B cell (primary cell): Measurements from ENCODE around the gene PPP1R10. TPM values are rescaled to one million over a fixed set of nuclear protein-coding genes. Genes with fewer than 3 reads are reported as not detected.

Source experiments
- ATAC-seq: fragments of 200-7000 bp; cut with Tn5 transposase; one replicate; pipeline ENCODE4 v1.10.0; 2021; ENCODE audit warnings: low read depth, mild to moderate bottlenecking, moderate number of reproducible peaks, moderate library complexity
- CTCF ChIA-PET: fragments of 350-600 bp; sonication (Branson Sonifier 250); formaldehyde crosslinking; loops from one replicate; lab custom pipeline; 2021; ENCODE audit warnings: antibody characterized with exemption, inconsistent platforms; lab: Charles Lee
- POLR2A ChIA-PET: fragments of 350-600 bp; sonication (Branson Sonifier 250); formaldehyde crosslinking; loops from one replicate; lab custom pipeline; 2021; ENCODE audit warnings: antibody characterized with exemption; lab: Charles Lee
- DNase-seq: peaks from one replicate; pipeline ENCODE4 v3.0.0; 2013
- H2AFZ ChIP-seq: 2 replicates; pipeline ENCODE4 v1.6.1; 2012; ENCODE audit warnings: mild to moderate bottlenecking, low read depth, low read length; ENCODE audit not compliant: insufficient read depth, poor library complexity, severe bottlenecking
- H3K27ac ChIP-seq, 2 donors: 1 replicate in 1 of 2; 2 replicates in 1 of 2; pipeline ENCODE4 v1.5.1; 2012 to 2013; ENCODE audit warnings: low read length in 2 of 2, mild to moderate bottlenecking in 2 of 2, moderate library complexity in 1 of 2
- H3K27me3 ChIP-seq, 4 experiments: fragments of 200-600 bp in 1 of 4; sonication (generic) in 1 of 4; replicated peaks in 1 of 4; 1 replicate in 2 of 4; 2 replicates in 2 of 4; pipeline versions ENCODE4 v1.6.1 to v1.7.0; 2013 to 2016; ENCODE audit warnings: low read length in 3 of 4, mild to moderate bottlenecking in 2 of 4, mixed read lengths in 1 of 4, moderate library complexity in 1 of 4; ENCODE audit not compliant: insufficient read depth in 4 of 4, control insufficient read depth in 3 of 4; ENCODE audit errors: control extremely low read depth in 1 of 4
- H3K36me3 ChIP-seq, 2 experiments: replicated peaks in 1 of 2; 1 replicate in 1 of 2; 2 replicates in 1 of 2; pipeline versions ENCODE4 v1.6.1 to v1.7.1; 2013; ENCODE audit warnings: low read length in 1 of 2; ENCODE audit not compliant: insufficient read depth in 2 of 2, control insufficient read depth in 1 of 2; ENCODE audit errors: control extremely low read depth in 1 of 2, extremely low read depth in 1 of 2
- H3K4me1 ChIP-seq, 2 donors: fragments of 200-600 bp in 1 of 2; sonication (generic) in 1 of 2; 1 replicate in 1 of 2; 2 replicates in 1 of 2; pipeline versions ENCODE4 v1.5.1 to v1.6.1; 2013 to 2017; ENCODE audit warnings: low read length in 2 of 2; ENCODE audit not compliant: control insufficient read depth in 2 of 2, insufficient read depth in 2 of 2
- H3K4me2 ChIP-seq: replicated peaks from 2 replicates; pipeline ENCODE3; 2012; ENCODE audit warnings: mild to moderate bottlenecking, low read depth, low read length; ENCODE audit not compliant: poor library complexity, severe bottlenecking
- H3K4me3 ChIP-seq, 5 experiments: fragments of 200-600 bp in 1 of 5; sonication (generic) in 1 of 5; 1 replicate in 3 of 5; 2 replicates in 2 of 5; pipeline versions ENCODE4 v1.5.1 to v1.7.0; 2011 to 2016; ENCODE audit warnings: low read length in 4 of 5, mild to moderate bottlenecking in 4 of 5, low read depth in 2 of 5, control low read depth in 1 of 5, moderate library complexity in 1 of 5; ENCODE audit not compliant: insufficient read depth in 1 of 5; ENCODE audit errors: control extremely low read depth in 1 of 5, extremely low read depth in 1 of 5
- H3K79me2 ChIP-seq: fragments of 200-600 bp; sonication (generic); one replicate; pipeline ENCODE4 v1.6.0; 2016; ENCODE audit warnings: low read length; ENCODE audit not compliant: control insufficient read depth, insufficient read depth
- H3K9ac ChIP-seq: fragments of 200-600 bp; sonication (generic); 2 replicates; pipeline ENCODE4 v1.6.1; 2017; ENCODE audit warnings: mild to moderate bottlenecking, low read length, moderate library complexity
- H3K9me3 ChIP-seq, 3 donors: one replicate each; pipeline versions ENCODE4 v1.6.1 to v1.7.1; 2013; ENCODE audit warnings: low read length in 2 of 3; ENCODE audit not compliant: control insufficient read depth in 2 of 3, insufficient read depth in 1 of 3; ENCODE audit errors: control extremely low read depth in 1 of 3
- H4K20me1 ChIP-seq: 2 replicates; pipeline ENCODE4 v1.6.0; 2012; ENCODE audit warnings: mild to moderate bottlenecking, low read length; ENCODE audit not compliant: insufficient read depth, control insufficient read depth, poor library complexity, severe bottlenecking
- H3K27ac Mint-ChIP-seq: one replicate; pipeline ENCODE4 v1.8.0; 2021; ENCODE audit warnings: mixed read lengths
- H3K27me3 Mint-ChIP-seq: one replicate; pipeline ENCODE4 v1.8.0; 2021; ENCODE audit warnings: mixed read lengths
- H3K4me1 Mint-ChIP-seq: one replicate; pipeline ENCODE4 v1.8.0; 2021; ENCODE audit warnings: mixed read lengths
- H3K4me3 Mint-ChIP-seq: one replicate; pipeline ENCODE4 v1.8.0; 2021; ENCODE audit warnings: mixed read lengths
- H3K9me3 Mint-ChIP-seq: one replicate; pipeline ENCODE4 v1.8.0; 2022; ENCODE audit warnings: mixed read lengths; ENCODE audit not compliant: insufficient read depth
- CTCF ChIP-seq: fragments of 200-600 bp; IDR thresholded peaks from one replicate; pipeline ENCODE4 v1.8.0; 2022; ENCODE audit warnings: antibody characterized with exemption, mild to moderate bottlenecking
- EZH2 ChIP-seq: IDR thresholded peaks from 2 replicates; pipeline ENCODE4 v1.6.1; 2012; ENCODE audit warnings: borderline replicate concordance, low read depth, mild to moderate bottlenecking, moderate library complexity, low read length; ENCODE audit not compliant: insufficient read depth, poor library complexity, severe bottlenecking
- WGBS: methylation state at CpG from one replicate; pipeline ENCODE4 v1.1.5; 2013; ENCODE audit warnings: missing lambda C conversion rate; ENCODE audit not compliant: insufficient coverage; 5-methylcytosine and 5-hydroxymethylcytosine counted together
- intact Hi-C: fragments of 100-400 bp; cut with micrococcal nuclease; formaldehyde crosslinking; loops from one replicate; pipeline ENCODE4 v1.10.0; 2022
- polyA plus RNA-seq: library from polyadenylated mRNA; depleted of rRNA; stranded (reverse); fragments of >200 nt; gene quantifications from 2 replicates; pipeline ENCODE4 v1.2.3, GENCODE V29; 2012
- total RNA-seq, 2 donors: library from RNA; stranded (reverse); fragments of 120-200 nt in 1 of 2; gene quantifications; 1 replicate in 1 of 2; 2 replicates in 1 of 2; pipeline versions ENCODE4 v1.2.3 to v1.2.4, GENCODE V29; 2013 to 2022

PPP1R10 gene
- total and polyA plus RNA-seq, 2 donors (not counting 1 experiment from before 2014, with no cell fraction given) = 40.7 to 177 TPM

GRCh38 chr6:30645989-30646388 lies 28.9 kb upstream of the PPP1R10 start:
- H3K79me2 ChIP-seq = peaks cover 28% of the 10 kb centered on the region
- ATAC-seq = no peak
- H3K4me1 Mint-ChIP-seq = peaks cover 25% of the 10 kb centered on the region
- no peaks in the 10 kb centered on the region for H3K27me3 Mint-ChIP-seq
- H3K9me3 ChIP-seq = no peaks in the 10 kb centered on the region
- DNase-seq = no peak
- H2AFZ ChIP-seq = no peak overlapping the region
- H3K9me3 Mint-ChIP-seq = no peaks in the 10 kb centered on the region
- WGBS = 82% methylated on average over 1 of the region's 1 CpG
- no peak overlapping the region for H3K27ac ChIP-seq
- ChIA-PET POLR2A (no interaction called here), CTCF (interaction anchor here (1.1 to 1.6 kb wide), 5 partner anchors 28 to 164 kb away, joined by 3 to 7 read pairs (median 3); partner anchors contain the start of gene MRPS18B)
- TF ChIP-seq CTCF = no peak
- H3K27ac Mint-ChIP-seq = peak overlapping the region; percentile 59
- H3K4me3 ChIP-seq = no peak overlapping the region
- no peak overlapping the region for H3K4me3 Mint-ChIP-seq
- H3K9ac ChIP-seq = no peak overlapping the region
- H3K4me2 ChIP-seq = peak overlapping the region; percentile 94
- intact Hi-C loops = no loop called here
- H3K27me3 ChIP-seq = no peaks in the 10 kb centered on the region
- H3K4me1 ChIP-seq = peaks cover 12 to 18% of the 10 kb centered on the region in 2 donors
- peaks cover 19% of the 10 kb centered on the region for H4K20me1 ChIP-seq
- peaks cover 1 to 9% of the 10 kb centered on the region in 2 experiments for H3K36me3 ChIP-seq

GRCh38 chr6:30644769-30645168 lies 27.7 kb upstream of the PPP1R10 start:
- no peaks in the 10 kb centered on the region for H3K27me3 ChIP-seq
- H3K36me3 ChIP-seq = peaks cover 3 to 15% of the 10 kb centered on the region in 2 experiments
- WGBS = 77% methylated on average over 5 of the region's 5 CpGs
- Mint-ChIP-seq H3K27me3 (no peaks in the 10 kb centered on the region), H3K4me1 (peaks cover 22% of the 10 kb centered on the region), H3K27ac (no peak overlapping the region), H3K9me3 (no peaks in the 10 kb centered on the region), H3K4me3 (no peak overlapping the region)
- ATAC-seq (no peak), DNase-seq (no peak)
- peaks cover 18% of the 10 kb centered on the region for H4K20me1 ChIP-seq
- no peaks in the 10 kb centered on the region for H3K9me3 ChIP-seq
- ChIA-PET POLR2A (no interaction called here), CTCF (interaction anchor here (0.6 to 1.8 kb wide), 3 partner anchors 28 to 163 kb away, joined by 3 to 5 read pairs (median 3); partner anchors contain the start of gene DHX16)
- intact Hi-C loops = no loop called here
- peaks cover 12 to 16% of the 10 kb centered on the region in 2 donors for H3K4me1 ChIP-seq
- peaks cover 28% of the 10 kb centered on the region for H3K79me2 ChIP-seq
- TF ChIP-seq EZH2 (no peak), CTCF (no peak)
- no peak overlapping the region for H2AFZ ChIP-seq
- no peak overlapping the region for H3K27ac ChIP-seq
- no peak overlapping the region for H3K4me3 ChIP-seq
- no peak overlapping the region for H3K9ac ChIP-seq
- H3K4me2 ChIP-seq = no peak overlapping the region
